DMS53 treated with DMSO at 0.1 percent for 48 hours (cell line): ENCODE measurements around the gene RPL5.
"Not testable (repeated sequence)": the region's sequence is repeated elsewhere in the genome, so short reads cannot be mapped to it uniquely, and the experiment has no call there.

ENCODE experiments used
- DNase-seq: peaks from one replicate; lab custom pipeline; 2025; ENCODE audit not compliant: unreplicated experiment; lab: John Stamatoyannopoulos, UW

RPL5 gene

GRCh38 chr1:92831762-92832536, at the start of gene RPL5:
Gene RPL5, plus strand, starts transcription at chr1:92832040. Its CDS starts 75 bp downstream, at chr1:92832115.
- peak; percentile 99 for DNase-seq

- not testable (repeated sequence) for DNase-seq
Observed at GRCh38 chr1:92783550-92783949, 48.3 kb upstream of the RPL5 start.

DNA sequence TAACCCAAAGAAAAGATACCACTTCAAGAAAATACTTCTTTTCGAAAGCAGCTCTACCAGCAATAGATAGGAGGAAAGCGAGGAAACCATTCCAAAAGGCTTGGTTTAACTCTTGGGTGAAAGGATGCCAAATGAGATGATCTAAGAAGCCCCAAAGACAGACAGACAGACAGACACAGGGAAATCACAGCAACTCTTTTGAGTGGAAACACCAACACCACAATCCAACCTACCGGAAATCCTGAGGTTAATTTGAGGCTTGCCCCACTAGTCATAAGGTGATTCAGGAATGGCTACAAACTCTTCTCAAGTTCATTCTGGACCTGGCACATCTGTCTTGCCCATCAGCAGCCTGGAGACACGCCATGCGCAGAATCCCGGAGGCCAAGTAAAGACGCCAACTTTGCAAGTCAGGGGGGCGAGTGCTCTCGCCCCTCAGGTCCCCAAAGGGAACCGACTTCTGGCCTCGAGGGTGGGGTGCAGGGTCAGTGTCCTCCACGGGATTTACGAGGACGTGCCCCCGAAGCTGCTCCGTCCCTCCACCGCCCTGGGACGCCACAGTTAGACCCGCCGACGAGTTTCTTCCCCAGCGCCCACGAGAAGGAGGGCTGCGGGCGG, 47.7 kb upstream of the RPL5 start:
- DNase-seq = no peak

- peak; percentile 99 for DNase-seq
Observed at GRCh38 chr1:92784639-92785500, 47.0 kb upstream of the RPL5 start, which contains the start of gene EVI5. Gene EVI5, minus strand, starts transcription at chr1:92785108. Its CDS starts 48,562 bp downstream, at chr1:92736546.

DNA sequence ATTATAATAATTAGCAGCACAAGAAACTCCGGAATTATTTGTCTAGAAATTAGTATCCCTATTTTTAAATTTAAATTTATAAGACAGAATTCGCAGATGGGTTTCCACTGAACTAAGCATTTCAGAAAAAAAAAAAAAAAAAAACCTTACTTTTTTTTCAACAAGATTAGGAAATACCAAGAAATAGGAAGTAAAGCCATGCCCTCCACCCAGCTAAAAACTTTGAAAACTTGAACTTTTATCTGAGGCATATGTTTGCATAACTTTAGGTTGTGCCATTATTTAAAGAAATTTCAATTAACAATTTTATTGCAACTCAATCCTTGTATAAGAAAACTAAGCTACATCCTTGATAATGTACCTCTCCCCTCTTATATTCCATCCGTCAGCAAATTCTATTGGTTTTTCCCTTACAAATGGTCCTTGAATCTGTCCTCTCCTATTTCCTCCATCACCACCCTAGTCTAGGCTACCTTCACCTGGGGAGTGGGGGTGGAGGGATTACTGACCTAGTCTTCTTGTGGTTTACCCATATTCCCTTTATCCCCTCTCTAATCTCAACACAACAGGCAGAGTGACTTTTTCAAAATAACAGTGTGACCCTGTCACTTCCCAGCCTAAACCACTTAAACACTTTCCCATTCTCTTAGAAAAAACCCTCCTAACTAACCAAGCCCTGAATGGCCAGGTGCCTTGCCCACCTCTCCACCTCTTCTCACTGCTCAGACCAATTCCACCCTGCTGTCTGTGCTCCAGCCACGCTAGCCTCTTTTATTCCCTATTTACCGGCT, 45.5 kb upstream of the RPL5 start:
- no peak for DNase-seq

- no peak for DNase-seq
Observed at GRCh38 chr1:92790081-92790480, 41.8 kb upstream of the RPL5 start.

- DNase-seq = no peak
Observed at GRCh38 chr1:92790867-92791266, 41.0 kb upstream of the RPL5 start.

DNA sequence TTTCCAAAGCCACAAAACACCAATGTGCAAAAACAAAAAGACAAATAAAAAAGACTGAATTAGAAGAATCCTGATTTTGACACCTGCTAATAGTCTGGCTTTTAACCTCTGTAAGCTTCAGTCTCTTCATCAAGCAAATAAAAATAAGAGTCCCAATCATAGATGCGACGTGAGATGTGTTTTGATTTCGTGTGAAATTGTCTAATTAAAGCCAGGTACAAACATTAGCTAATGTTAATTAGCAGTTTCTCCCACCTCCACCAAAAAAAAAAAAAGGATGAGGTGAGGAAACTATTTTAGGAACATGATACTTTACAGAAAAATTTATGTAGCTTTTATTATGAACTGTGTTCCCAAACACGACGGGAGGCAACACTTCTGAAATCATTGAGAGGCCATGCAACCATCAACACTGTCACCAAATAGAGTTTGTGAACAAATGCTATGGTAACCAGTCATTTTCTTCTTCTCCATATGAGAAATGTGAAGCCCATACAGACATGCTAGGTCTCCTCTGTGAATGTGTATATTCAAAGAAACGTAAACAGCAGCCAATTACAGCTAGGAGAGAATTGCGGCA, 40.3 kb upstream of the RPL5 start:
- no peak for DNase-seq

DNA sequence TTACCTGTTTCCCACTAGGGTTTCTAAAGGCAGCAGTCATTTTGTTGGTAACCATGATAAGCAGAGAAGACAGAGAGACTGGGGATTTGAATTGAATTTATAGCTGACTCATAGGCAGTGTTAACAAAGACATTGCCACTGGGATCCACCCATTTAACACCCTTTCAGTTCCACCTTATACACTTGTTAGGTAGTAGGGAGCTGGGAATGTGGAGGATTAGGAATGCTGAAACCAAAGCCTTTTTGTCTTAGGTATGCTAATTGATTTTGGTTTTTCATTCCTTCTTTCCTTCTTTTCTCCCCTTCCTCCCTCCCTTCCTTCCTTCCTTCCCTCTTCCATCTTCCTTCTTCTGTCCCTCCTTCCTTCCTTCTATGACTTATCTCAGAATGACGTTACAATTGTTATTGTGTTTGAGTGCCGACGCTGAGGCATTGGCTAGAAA, 39.5 kb upstream of the RPL5 start:
- no peak for DNase-seq

GRCh38 chr1:92795166-92795565, 36.7 kb upstream of the RPL5 start:
- no peak for DNase-seq

DNA sequence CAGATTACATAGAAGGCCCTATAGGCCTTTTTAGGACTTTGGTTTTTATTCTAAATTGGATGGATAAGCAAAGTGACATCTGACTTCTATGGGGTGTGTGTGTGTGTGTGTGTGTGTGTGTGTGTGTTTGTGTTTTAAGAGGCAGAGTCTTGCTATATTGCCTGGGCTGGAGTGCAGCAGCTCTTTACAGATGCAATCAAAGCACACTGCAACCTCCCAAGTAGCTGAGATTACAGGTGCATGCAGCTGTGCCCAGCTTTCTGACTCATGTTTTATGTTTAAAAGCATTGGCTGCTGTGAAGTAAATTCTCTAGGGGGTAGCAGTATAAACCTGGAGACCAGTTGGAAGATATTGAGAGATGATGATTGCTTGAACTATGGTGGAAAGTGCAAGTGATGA, 34.5 kb upstream of the RPL5 start:
- no peak for DNase-seq

DNA sequence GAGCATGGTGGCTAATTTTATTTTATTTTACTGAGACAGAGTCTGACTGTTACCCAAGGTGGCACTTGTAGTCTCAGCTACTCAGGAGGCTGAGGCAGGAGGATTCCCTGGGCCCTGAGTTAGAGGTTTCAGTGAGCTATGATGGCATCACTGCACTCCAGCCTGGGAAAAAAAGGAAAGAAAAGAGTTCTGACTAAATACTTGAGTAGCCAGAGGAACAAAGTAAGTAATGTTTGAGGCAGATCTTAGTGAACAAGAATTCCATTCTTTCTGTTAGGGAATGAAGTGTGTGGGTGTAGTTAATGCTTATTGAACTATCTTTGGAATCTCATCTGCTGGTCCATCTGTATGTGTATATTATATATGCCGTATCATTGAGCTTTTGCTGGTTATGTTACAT, 33.9 kb upstream of the RPL5 start:
- DNase-seq = no peak

DNA sequence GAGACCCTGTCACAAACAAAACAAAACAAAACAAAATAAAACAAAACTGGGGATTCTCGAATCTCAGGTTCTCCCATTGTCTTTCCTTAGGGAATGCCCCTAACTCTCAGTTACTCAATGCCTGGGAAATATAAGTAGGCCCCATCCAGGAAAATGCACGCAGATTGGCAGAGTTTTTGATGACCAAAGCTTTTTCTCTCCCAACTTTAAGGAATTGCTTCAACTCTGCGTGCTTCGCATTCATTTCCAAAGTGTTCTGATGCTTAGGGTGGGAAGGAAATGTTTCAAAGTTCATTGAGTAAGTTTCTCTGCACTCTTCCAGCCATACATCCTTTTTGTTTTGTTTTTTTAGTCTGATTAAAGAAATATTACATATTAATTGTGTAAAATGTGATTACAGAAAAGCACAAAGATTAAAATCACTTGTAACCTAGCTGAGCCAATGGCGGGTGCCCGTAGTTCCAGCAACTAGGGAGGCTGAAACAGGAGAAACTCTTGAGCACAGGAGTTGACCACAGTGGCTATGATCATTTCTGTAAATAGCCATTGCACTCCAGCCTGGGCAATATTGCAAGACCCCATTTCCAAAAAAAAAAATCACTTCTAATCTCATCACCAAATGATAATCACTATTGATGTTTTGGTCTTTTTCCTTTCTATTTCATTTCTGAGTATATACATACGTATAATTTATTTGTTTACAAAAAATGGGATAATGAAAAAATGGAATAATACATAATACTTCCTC, 28.5 kb upstream of the RPL5 start:
- no peak for DNase-seq

DNA sequence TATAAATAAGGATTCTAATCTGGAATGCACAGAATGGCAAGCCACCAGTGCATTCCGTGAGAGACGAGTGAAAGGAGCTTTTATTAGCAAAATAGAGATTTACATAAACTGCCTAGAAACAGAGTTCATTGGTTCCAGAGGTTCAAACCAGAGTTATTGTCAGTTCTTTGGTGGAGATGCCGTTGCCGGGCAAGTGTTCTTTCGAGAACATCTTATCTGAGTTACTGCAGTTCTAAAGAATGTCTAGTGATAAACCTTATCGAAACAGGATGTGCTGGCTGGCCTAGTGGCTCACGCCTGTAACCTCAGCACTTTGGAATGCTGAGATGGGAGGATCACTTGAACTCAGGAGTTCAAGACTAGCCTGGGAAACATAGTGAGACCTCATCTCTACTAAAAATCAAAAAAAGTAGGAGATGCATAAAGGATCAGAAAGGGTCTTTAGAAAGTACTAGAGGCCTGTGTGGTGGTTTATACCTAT, 27.1 kb upstream of the RPL5 start:
- DNase-seq = no peak

- DNase-seq = no peak
Observed at GRCh38 chr1:92805216-92805615, 26.6 kb upstream of the RPL5 start.

GRCh38 chr1:92808381-92808780, 23.5 kb upstream of the RPL5 start:
- no peak for DNase-seq

DNA sequence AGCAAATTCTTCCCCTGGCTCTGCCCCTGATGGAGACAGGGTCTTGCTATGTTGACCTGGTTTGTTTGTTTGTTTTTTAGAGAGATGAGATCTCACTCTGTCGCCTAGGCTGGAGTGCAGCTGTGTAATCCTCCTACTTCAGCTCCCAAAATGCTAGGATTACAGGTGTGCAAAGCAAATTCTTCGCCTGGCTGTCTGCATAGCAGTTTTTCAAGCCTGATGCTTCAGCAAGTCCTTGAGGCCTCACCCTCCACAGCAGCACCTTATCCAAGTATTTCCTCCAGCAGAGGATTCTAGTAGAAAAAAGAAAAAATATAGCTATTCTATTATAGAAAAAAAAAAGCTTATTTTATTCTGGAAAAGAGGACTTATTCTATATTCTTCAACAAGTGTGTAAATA, 15.1 kb upstream of the RPL5 start:
- no peak for DNase-seq

- peak; percentile 79 for DNase-seq
Observed at GRCh38 chr1:92817137-92817697, 14.6 kb upstream of the RPL5 start.
